ENCODE data around the gene FGFRL1.

Gene FGFRL1

DNA sequence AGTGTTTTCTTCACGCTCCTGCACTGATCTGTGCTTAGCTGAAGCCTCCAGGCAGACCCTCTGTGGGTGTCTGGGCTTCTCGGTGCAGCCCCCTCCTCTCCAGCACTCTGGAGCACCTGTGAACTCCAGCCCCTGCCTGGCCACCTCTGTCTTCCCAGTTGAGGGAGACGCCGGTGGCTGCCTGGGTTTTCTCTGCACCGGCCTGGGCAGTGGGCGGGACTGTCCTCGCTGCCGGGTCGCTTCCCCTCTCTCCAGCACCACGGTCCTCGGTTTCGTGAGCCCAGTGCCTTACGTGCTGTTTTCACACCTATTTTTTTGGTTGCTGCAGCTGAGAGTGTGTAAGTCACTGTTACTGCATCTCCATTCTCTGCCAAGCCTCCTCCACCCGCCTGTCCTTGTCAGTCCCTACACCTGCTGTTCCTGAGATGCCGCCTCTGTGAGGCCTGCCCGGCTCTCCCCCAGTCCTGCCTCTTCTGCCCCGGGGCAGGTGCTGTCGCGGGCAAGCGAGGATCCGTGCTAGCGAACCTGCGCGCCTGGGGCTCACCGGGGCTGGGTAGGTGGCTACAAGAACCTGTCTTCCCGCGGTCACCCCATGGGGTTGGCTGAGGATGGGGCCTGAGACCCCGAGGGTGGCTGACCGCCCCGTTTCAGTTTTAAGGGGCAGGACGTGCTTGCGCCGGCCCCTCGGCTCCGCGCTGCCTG lies 2.4 kb upstream of the FGFRL1 start:
- TF ChIP-seq, protein P1, sequence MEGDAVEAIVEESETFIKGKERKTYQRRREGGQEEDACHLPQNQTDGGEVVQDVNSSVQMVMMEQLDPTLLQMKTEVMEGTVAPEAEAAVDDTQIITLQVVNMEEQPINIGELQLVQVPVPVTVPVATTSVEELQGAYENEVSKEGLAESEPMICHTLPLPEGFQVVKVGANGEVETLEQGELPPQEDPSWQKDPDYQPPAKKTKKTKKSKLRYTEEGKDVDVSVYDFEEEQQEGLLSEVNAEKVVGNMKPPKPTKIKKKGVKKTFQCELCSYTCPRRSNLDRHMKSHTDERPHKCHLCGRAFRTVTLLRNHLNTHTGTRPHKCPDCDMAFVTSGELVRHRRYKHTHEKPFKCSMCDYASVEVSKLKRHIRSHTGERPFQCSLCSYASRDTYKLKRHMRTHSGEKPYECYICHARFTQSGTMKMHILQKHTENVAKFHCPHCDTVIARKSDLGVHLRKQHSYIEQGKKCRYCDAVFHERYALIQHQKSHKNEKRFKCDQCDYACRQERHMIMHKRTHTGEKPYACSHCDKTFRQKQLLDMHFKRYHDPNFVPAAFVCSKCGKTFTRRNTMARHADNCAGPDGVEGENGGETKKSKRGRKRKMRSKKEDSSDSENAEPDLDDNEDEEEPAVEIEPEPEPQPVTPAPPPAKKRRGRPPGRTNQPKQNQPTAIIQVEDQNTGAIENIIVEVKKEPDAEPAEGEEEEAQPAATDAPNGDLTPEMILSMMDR (IDR thresholded peaks at IDR 0.05; ENCODE audit: insufficient read depth, low read depth, low read length, missing control alignments), result no peak
- peak; percentile 34 for DNase-seq (ENCODE audit: low read depth)

GRCh38 chr4:1009542-1010394 lies 1.7 kb upstream of the FGFRL1 start:
- peak overlapping the region; percentile 72 for H3K4me3 ChIP-seq (ENCODE audit: low read depth, low read length)
- DNase-seq (ENCODE audit: low read depth), result peak; percentile 71
- TF ChIP-seq, protein P1 (IDR thresholded peaks at IDR 0.05; ENCODE audit: insufficient read depth, low read depth, low read length, missing control alignments), result peak; percentile 22

More for the DNA sequence above, 2.4 kb upstream of the FGFRL1 start:
- peak overlapping the region; percentile 72 for H3K4me3 ChIP-seq (ENCODE audit: low read depth, low read length)

- DNase-seq (ENCODE audit: low read depth), result peak; percentile 42
- TF ChIP-seq, protein P1 (IDR thresholded peaks at IDR 0.05; ENCODE audit: insufficient read depth, low read depth, low read length, missing control alignments), result no peak
- H3K4me3 ChIP-seq (ENCODE audit: low read depth, low read length), result no peak overlapping the region
Measured at GRCh38 chr4:1010395-1011021, 918 bp upstream of the FGFRL1 start.

DNA sequence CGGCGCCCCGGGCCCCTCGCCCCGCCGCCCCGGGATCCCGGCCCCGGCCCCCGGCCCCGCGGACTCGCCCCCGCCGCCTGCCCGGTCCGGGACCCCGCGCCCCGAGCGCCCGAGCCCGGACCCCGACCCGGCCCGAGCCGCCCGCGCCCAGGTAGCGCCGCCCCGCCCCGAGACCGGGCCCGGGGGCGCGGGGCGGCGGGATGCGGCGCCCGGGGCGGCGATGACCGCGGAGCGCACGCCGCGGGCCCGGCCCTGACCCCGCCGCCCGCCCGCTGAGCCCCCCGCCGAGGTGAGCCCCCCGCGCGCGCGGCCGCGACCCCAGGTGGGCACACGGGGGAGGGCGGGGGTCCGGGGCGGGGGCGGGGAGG lies 224 bp downstream of the FGFRL1 start:
- DNase-seq (ENCODE audit: low read depth), result no peak
- no peak overlapping the region for H3K4me3 ChIP-seq (ENCODE audit: low read depth, low read length)
- TF ChIP-seq, protein P1 (IDR thresholded peaks at IDR 0.05; ENCODE audit: insufficient read depth, low read depth, low read length, missing control alignments), result no peak

- peak overlapping the region; percentile 50 for H3K4me3 ChIP-seq (ENCODE audit: low read depth, low read length)
- TF ChIP-seq, protein P1 (IDR thresholded peaks at IDR 0.05; ENCODE audit: insufficient read depth, low read depth, low read length, missing control alignments), result no peak
- DNase-seq (ENCODE audit: low read depth), result no peak
Measured at GRCh38 chr4:1012034-1012739, 761 bp downstream of the FGFRL1 start.

DNA sequence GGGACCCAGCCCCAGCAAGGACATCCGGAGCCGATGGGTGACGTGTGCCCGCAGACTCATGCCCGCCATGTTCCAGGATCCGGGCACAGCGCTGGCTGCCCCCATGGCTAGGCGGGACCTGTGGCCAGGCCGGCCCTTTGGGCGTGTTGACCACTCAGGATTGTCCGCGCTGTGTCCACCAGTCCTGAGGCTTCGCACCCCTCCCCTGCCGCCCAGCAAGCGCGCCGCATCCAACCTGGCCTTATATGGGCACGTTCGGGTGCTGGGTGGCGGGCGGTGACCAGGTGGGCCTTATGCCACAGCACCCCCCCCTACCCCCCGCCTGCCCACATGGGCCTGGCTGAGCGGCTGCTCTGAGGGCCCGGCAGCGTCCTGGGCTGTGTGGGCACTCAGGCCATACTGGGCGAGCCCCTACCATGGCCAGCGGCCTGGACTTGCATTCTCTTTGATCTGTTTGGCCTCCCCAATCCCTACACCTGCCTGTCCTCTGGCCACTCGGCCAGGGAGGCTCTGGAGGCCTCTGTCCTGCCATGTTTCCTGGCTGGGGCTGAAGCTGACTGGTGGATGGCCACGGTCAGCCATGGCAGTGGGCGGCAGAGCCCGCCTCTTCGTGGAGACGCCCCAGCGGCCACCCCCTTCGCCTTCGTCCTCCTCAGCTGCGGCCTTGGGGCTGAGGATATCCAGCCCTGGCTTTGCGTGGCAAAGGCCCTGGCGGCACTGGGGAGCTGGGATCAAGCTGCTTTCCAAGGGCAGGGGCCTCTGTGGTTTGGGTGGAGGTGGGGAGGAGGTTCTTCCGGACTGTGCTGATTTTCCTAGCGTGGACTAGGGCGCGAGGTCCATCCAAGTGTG lies 2.0 kb downstream of the FGFRL1 start:
- TF ChIP-seq, protein P1 (IDR thresholded peaks at IDR 0.05; ENCODE audit: insufficient read depth, low read depth, low read length, missing control alignments), result no peak
- no peak overlapping the region for H3K4me3 ChIP-seq (ENCODE audit: low read depth, low read length)
- no peak for DNase-seq (ENCODE audit: low read depth)

Data from GM12865 (cell line).